Peyer's patch (tissue), 4 donors: ENCODE measurements around the gene TEX53.

Experiments used
- CTCF ChIP-seq, 6 experiments: fragments of 450-650 bp in 4 of 6; fragments of 200-600 bp in 2 of 6; sonication (generic) in 1 of 6; IDR thresholded peaks; one replicate each; pipeline ENCODE4 v1.5.1; 2017 to 2019; ENCODE audit warnings: antibody characterized with exemption in 6 of 6, mild to moderate bottlenecking in 3 of 6, moderate library complexity in 1 of 6
- POLR2A ChIP-seq, 2 donors: fragments of 450-650 bp; IDR thresholded peaks; one replicate each; pipeline ENCODE4 v1.5.1; 2017; ENCODE audit warnings: antibody characterized with exemption in 2 of 2, mild to moderate bottlenecking in 2 of 2, moderate library complexity in 2 of 2

GRCh38 chr9:114674076-114674797 lies 16.6 kb upstream of the TEX53 start:
- TF ChIP-seq CTCF (IDR thresholded peaks at IDR 0.05): no peak
- TF ChIP-seq POLR2A (IDR thresholded peaks at IDR 0.05): no peak
